HCT116 (cell line): Measurements from ENCODE around the gene KIAA1671. TPM values are rescaled to one million over a fixed set of nuclear protein-coding genes. Genes with fewer than 3 reads are reported as not detected.

ENCODE experiments used
- ATAC-seq: fragments of 200-7000 bp; cut with Tn5 transposase; 2 replicates; pipeline ENCODE4 v1.9.1; 2020; ENCODE audit warnings: mild to moderate bottlenecking, moderate library complexity
- BruUV-seq: library from RNA; stranded (reverse); fragments of 400-500 nt; replicated peaks from 2 replicates; lab custom pipeline; 2021; lab: Mats Ljungman, UMichigan
- CTCF ChIA-PET: fragments of 300-600 bp; sonication (Branson Sonifier 250); formaldehyde crosslinking; loops from one replicate; lab custom pipeline; 2021; ENCODE audit warnings: antibody characterized with exemption; lab: Charles Lee
- POLR2A ChIA-PET: fragments of 300-600, 350-600 bp; sonication (Branson Sonifier 250); formaldehyde crosslinking; loops from one replicate; lab custom pipeline; 2021; ENCODE audit warnings: antibody characterized with exemption; lab: Charles Lee
- RAD21 ChIA-PET, 2 experiments: fragments of 300-600 bp; sonication (Branson Sonifier 250); formaldehyde crosslinking; loops; one replicate each; lab custom pipeline; 2023; ENCODE audit warnings: low total read pairs in 2 of 2; ENCODE audit not compliant: uncharacterized antibody in 2 of 2, unreplicated experiment in 2 of 2, low non-redundant PET in 1 of 2; lab: Charles Lee
- DNase-seq: peaks from one replicate; pipeline ENCODE4 v3.0.0-alpha.2; 2010; ENCODE audit warnings: low read depth, low spot score
- H2AFZ ChIP-seq: fragments of 200-600 bp; shearing (Covaris generic), sonication (generic); 2 replicates; pipeline ENCODE4 v1.6.1; 2017; ENCODE audit warnings: low read depth, mixed run types, mixed read lengths, antibody characterized with exemption, low read length; ENCODE audit not compliant: poor library complexity, severe bottlenecking
- H3K27ac ChIP-seq: 2 replicates; pipeline ENCODE4 v1.5.1; 2012; ENCODE audit warnings: low read depth, low read length
- H3K27me3 ChIP-seq: fragments of 200-600 bp; sonication (generic); 2 replicates; pipeline ENCODE4 v1.6.1; 2016; ENCODE audit warnings: mixed run types, low read length, mixed read lengths; ENCODE audit not compliant: insufficient read depth
- H3K36me3 ChIP-seq, 2 experiments: fragments of 200-500 bp in 1 of 2; fragments of 200-600 bp in 1 of 2; sonication (Bioruptor generic) in 1 of 2; sonication (generic) in 1 of 2; 2 replicates each; pipeline versions ENCODE4 v1.5.1 to v1.6.1; 2014 to 2016; ENCODE audit warnings: low read length in 2 of 2, inconsistent platforms in 1 of 2, mixed read lengths in 1 of 2, mixed run types in 1 of 2; ENCODE audit not compliant: insufficient read depth in 2 of 2, control insufficient read depth in 1 of 2
- H3K4me1 ChIP-seq, 2 experiments: fragments of 200-600 bp in 1 of 2; sonication (generic) in 1 of 2; 2 replicates each; pipeline versions ENCODE4 v1.5.1 to v1.6.1; 2012 to 2017; ENCODE audit warnings: low read length in 2 of 2, inconsistent platforms in 1 of 2, mild to moderate bottlenecking in 1 of 2, mixed read lengths in 1 of 2, mixed run types in 1 of 2, moderate library complexity in 1 of 2; ENCODE audit not compliant: insufficient read depth in 2 of 2, control insufficient read depth in 1 of 2
- H3K4me2 ChIP-seq: fragments of 200-600 bp; sonication (generic); 2 replicates; pipeline ENCODE4 v1.6.1; 2017; ENCODE audit warnings: mixed run types, low read length, mixed read lengths
- H3K4me3 ChIP-seq, 2 experiments: fragments of 200-600 bp in 1 of 2; sonication (generic) in 1 of 2; replicated peaks in 1 of 2; 2 replicates each; pipeline ENCODE4 v1.5.1; 2011 to 2016; ENCODE audit warnings: low read length in 2 of 2, control low read depth in 1 of 2, low read depth in 1 of 2, mild to moderate bottlenecking in 1 of 2, mixed read lengths in 1 of 2, mixed run types in 1 of 2
- H3K79me2 ChIP-seq: fragments of 200-600 bp; sonication (generic); 2 replicates; pipeline ENCODE4 v1.6.1; 2017; ENCODE audit warnings: mild to moderate bottlenecking, mixed run types, low read length, moderate library complexity, mixed read lengths; ENCODE audit not compliant: insufficient read depth
- H3K9ac ChIP-seq: fragments of 200-600 bp; sonication (generic); 2 replicates; pipeline ENCODE4 v1.6.1; 2016; ENCODE audit warnings: low read length, mixed read lengths
- H3K9me2 ChIP-seq: fragments of 200-600 bp; sonication (generic), shearing (Covaris generic); 2 replicates; pipeline ENCODE4 v1.6.1; 2017; ENCODE audit warnings: mixed run types, mild to moderate bottlenecking, moderate library complexity; ENCODE audit not compliant: insufficient read depth
- H3K9me3 ChIP-seq, 2 experiments: fragments of 200-500 bp in 1 of 2; fragments of 200-600 bp in 1 of 2; sonication (Bioruptor generic) in 1 of 2; sonication (generic) in 1 of 2; 2 replicates each; pipeline ENCODE4 v1.6.1; 2014 to 2017; ENCODE audit warnings: low read length in 2 of 2, mixed read lengths in 2 of 2, inconsistent platforms in 1 of 2, low read depth in 1 of 2, mild to moderate bottlenecking in 1 of 2, mixed run types in 1 of 2, moderate library complexity in 1 of 2; ENCODE audit not compliant: control insufficient read depth in 1 of 2, insufficient read depth in 1 of 2
- H4K20me1 ChIP-seq: fragments of 200-600 bp; sonication (generic), shearing (Covaris generic); 2 replicates; pipeline ENCODE4 v1.6.1; 2017; ENCODE audit warnings: mixed run types, mild to moderate bottlenecking, moderate library complexity; ENCODE audit not compliant: insufficient read depth
- EGR1 ChIP-seq: IDR thresholded peaks from 2 replicates; pipeline ENCODE4 v1.6.1; 2012; ENCODE audit warnings: low read depth
- EZH2phosphoT487 ChIP-seq: fragments of 200-600 bp; IDR thresholded peaks from 2 replicates; pipeline ENCODE4 v1.6.1; 2018; ENCODE audit warnings: antibody characterized with exemption, borderline replicate concordance
- RAD21 ChIP-seq: IDR thresholded peaks from 2 replicates; pipeline ENCODE4 v1.6.1; 2012; ENCODE audit warnings: low read depth, mild to moderate bottlenecking
- SP1 ChIP-seq: IDR thresholded peaks from 2 replicates; pipeline ENCODE4 v1.6.1; 2012; ENCODE audit warnings: low read depth
- ZFX ChIP-seq: fragments of 450-650 bp; IDR thresholded peaks from 2 replicates; pipeline ENCODE4 v1.6.1; 2017
- ZNF274 ChIP-seq: fragments of 200-500 bp; sonication (Bioruptor generic); IDR thresholded peaks from 2 replicates; pipeline ENCODE4 v1.6.1; 2014; ENCODE audit warnings: mild to moderate bottlenecking, low read depth, low read length, inconsistent platforms
- intact Hi-C: fragments of 100-400 bp; cut with micrococcal nuclease; formaldehyde crosslinking; loops from 2 replicates; pipeline ENCODE4 v1.10.0; 2022
- total RNA-seq: library from RNA; stranded (reverse); gene quantifications from one replicate; pipeline ENCODE4 v1.2.1, GENCODE V29; 2021; ENCODE audit not compliant: unreplicated experiment
- TF ChIP-seq, protein P1 (sequence below): IDR thresholded peaks from 2 replicates; pipeline ENCODE4 v1.6.1; 2012

KIAA1671 gene
- total RNA-seq, 1 experiment from 2014 or later = 36.8 TPM

DNA sequence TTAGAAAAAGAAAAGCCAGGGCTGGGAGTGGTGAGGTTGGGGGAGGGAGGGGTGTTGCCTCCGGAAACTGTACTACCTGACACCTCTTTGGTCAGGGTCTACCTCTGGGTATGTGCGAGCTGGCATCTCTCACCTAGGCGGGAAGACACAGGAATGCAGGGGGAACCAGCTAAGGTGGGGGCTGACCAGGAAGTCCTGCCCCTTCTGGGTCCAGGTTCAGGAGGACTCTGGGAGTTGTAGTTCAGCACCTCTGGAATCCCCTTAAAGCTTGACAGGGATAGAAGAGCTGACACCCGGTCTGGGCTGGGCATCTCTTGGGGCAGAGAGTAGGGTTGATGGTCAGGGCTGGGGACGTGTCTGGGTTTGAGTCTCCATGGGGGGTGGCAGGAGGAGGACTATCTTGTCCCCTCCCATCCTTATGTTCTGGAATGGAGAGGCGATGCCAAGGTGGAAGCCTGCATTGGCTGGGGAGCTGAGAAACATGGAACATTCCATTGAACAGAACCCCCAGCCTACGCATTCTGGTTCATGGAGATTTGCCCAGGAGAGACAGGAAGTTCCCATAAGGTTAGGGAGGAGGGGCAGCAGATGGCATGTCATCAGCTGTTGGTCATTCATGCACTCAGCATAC lies 2.1 kb upstream of the KIAA1671 start (continued):
- TF ChIP-seq, protein P1, sequence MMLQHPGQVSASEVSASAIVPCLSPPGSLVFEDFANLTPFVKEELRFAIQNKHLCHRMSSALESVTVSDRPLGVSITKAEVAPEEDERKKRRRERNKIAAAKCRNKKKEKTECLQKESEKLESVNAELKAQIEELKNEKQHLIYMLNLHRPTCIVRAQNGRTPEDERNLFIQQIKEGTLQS = no peak
- no peak for TF ChIP-seq RAD21
- no peak for TF ChIP-seq ZNF274
- TF ChIP-seq EGR1 = no peak
- no peak; the same call in 1 of the 2 replicates for TF ChIP-seq SP1

DNA sequence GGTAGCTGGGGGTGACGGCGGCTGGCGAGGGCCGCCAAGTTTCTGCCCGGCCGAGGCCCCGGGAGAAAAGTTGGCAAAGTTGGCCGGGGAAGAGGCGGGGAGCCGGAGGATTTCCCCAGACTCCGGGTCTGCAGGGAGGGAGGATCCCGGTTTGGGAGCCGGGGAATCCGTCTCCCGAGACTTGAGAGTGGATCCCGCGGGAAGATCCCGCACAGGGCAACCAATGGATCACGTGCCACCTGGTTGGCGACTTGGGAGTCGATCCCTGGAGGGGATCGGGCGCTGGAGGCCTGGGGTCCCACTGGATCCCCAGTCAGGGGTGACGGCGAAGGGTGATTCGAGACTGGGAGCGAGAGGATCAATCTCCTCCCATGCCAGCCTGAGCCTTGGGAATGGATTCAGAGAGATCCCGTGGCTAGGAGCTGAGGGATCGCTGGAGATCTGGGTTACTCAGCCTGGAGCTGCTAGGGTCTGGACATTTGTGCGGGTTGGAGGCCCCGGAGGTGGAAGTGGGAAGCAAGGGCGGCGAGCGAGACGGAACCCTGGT lies 394 bp downstream of the KIAA1671 start:
- peak; percentile 31 for DNase-seq
- RAD21 ChIA-PET = no interaction called here
- BruUV-seq = no TSS peak
- no peaks in the 10 kb centered on the region for H3K9me2 ChIP-seq
- TF ChIP-seq ZFX (peak; percentile 61), EZH2phosphoT487 (no peak)
- TF ChIP-seq, all 23 proteins: peak for 1
- peak overlapping the region; percentile 93 for H3K4me2 ChIP-seq
- no peaks in the 10 kb centered on the region for H3K9me3 ChIP-seq
- H3K79me2 ChIP-seq = peaks cover 50% of the 10 kb centered on the region
- intact Hi-C loops = loop anchor here (1.0 to 5.0 kb wide), 3 partner anchors 41 to 95 kb away; no protein-coding TSS in a partner anchor
- H3K4me1 ChIP-seq = peaks cover 40 to 61% of the 10 kb centered on the region in 2 experiments
- H3K36me3 ChIP-seq = no peaks in the 10 kb centered on the region
- H2AFZ ChIP-seq = peak overlapping the region; percentile 11
- H3K27ac ChIP-seq = peak overlapping the region; percentile 98
- no peaks in the 10 kb centered on the region for H4K20me1 ChIP-seq
- H3K4me3 ChIP-seq = peak overlapping the region; percentile 86
- POLR2A ChIA-PET = interaction anchor here (0.5 kb wide), 1 partner anchor 32 kb away, joined by 8 read pairs; no protein-coding TSS in a partner anchor
- CTCF ChIA-PET = interaction anchor here (1.9 to 2.7 kb wide), 2 partner anchors 95 to 104 kb away, joined by 6 to 22 read pairs; no protein-coding TSS in a partner anchor
- peak; percentile 59 for ATAC-seq
- no peaks in the 10 kb centered on the region for H3K27me3 ChIP-seq
- peak overlapping the region; percentile 92 for H3K9ac ChIP-seq
